GM12878 (cell line): ENCODE data around the gene TMEM88. TPM values are rescaled to one million over a fixed set of nuclear protein-coding genes. Genes with fewer than 3 reads are reported as not detected.

ENCODE experiments used
- ATAC-seq: fragments of 200-7000 bp; cut with Tn5 transposase; 3 replicates; pipeline ENCODE4 v1.9.1; 2020; ENCODE audit warnings: mild to moderate bottlenecking, moderate library complexity
- BruUV-seq: library from RNA; stranded (reverse); fragments of 400-500 nt; replicated peaks from 2 replicates; lab custom pipeline; 2021; lab: Mats Ljungman, UMichigan
- CTCF ChIA-PET: fragments of 300-600 bp; sonication (Branson Sonifier 250); formaldehyde crosslinking; extraction: SDS; loops from one replicate; lab custom pipeline; 2021; ENCODE audit warnings: inconsistent platforms; lab: Yijun Ruan, JAX
- POLR2A ChIA-PET: fragments of 350-600 bp; formaldehyde crosslinking; extraction: SDS; loops from one replicate; lab custom pipeline; 2021; ENCODE audit warnings: inconsistent platforms; lab: Charles Lee
- RAD21 ChIA-PET: fragments of 300-600 bp; sonication (Branson Sonifier 250); formaldehyde crosslinking; loops from one replicate; lab custom pipeline; 2023; ENCODE audit warnings: antibody characterized with exemption; ENCODE audit not compliant: unreplicated experiment; lab: Charles Lee
- SMC1A ChIA-PET: fragments of 300-600 bp; sonication (Branson Sonifier 250); formaldehyde crosslinking; loops from one replicate; lab custom pipeline; 2023; ENCODE audit not compliant: unreplicated experiment, uncharacterized antibody; lab: Charles Lee
- DNase-seq: peaks from one replicate; pipeline ENCODE4 v3.0.0-alpha.2; 2011; ENCODE audit warnings: low read depth, low spot score
- FAIRE-seq: peaks from 3 replicates; lab custom pipeline; 2011; peaks lifted over from hg19 to GRCh38; lab: Jason Lieb, UNC
- H2AFZ ChIP-seq: 2 replicates; pipeline ENCODE4 v1.6.0; 2011; ENCODE audit warnings: low read depth, low read length, control low read depth; ENCODE audit not compliant: control insufficient read depth
- H3K27ac ChIP-seq: 2 replicates; pipeline ENCODE4 v1.5.1; 2011; ENCODE audit warnings: control low read depth; ENCODE audit not compliant: control insufficient read depth, insufficient read depth
- H3K27me3 ChIP-seq, 2 experiments: replicated peaks in 1 of 2; 2 replicates each; pipeline versions ENCODE4 v1.6.0 to v1.6.1; 2011; ENCODE audit warnings: low read length in 1 of 2; ENCODE audit not compliant: control insufficient read depth in 2 of 2, insufficient read depth in 2 of 2
- H3K36me3 ChIP-seq, 2 experiments: 2 replicates each; pipeline ENCODE4 v1.5.1; 2011; ENCODE audit warnings: low read length in 1 of 2; ENCODE audit not compliant: control insufficient read depth in 2 of 2, insufficient read depth in 2 of 2
- H3K4me1 ChIP-seq: 2 replicates; pipeline ENCODE4 v1.6.1; 2011; ENCODE audit warnings: mild to moderate bottlenecking, low read length, moderate library complexity, mixed read lengths; ENCODE audit not compliant: control insufficient read depth, insufficient read depth
- H3K4me2 ChIP-seq: 2 replicates; pipeline ENCODE4 v1.6.0; 2011; ENCODE audit warnings: control low read depth; ENCODE audit not compliant: control insufficient read depth, insufficient read depth
- H3K4me3 ChIP-seq: fragments of 200-600 bp; sonication (generic); 2 replicates; pipeline ENCODE4 v1.5.1; 2016
- H3K79me2 ChIP-seq: 2 replicates; pipeline ENCODE4 v1.6.0; 2011; ENCODE audit warnings: low read length; ENCODE audit not compliant: control insufficient read depth, insufficient read depth
- H3K9ac ChIP-seq: 2 replicates; pipeline ENCODE4 v1.8.0; 2011; ENCODE audit warnings: low read length, control low read depth, mixed read lengths; ENCODE audit not compliant: control insufficient read depth, insufficient read depth
- H3K9me3 ChIP-seq: replicated peaks from 3 replicates; pipeline ENCODE4 v1.5.1; 2011; ENCODE audit warnings: mild to moderate bottlenecking, low read length; ENCODE audit not compliant: control insufficient read depth, insufficient read depth
- H4K20me1 ChIP-seq: 2 replicates; pipeline ENCODE4 v1.6.0; 2011; ENCODE audit not compliant: control insufficient read depth, insufficient read depth
- ASH2L ChIP-seq: fragments of 300-600, 200-600 bp; sonication (generic); IDR thresholded peaks from 2 replicates; pipeline ENCODE4 v1.6.1; 2017; ENCODE audit warnings: low read depth, mild to moderate bottlenecking, borderline replicate concordance
- BCL11A ChIP-seq: IDR thresholded peaks from 2 replicates; pipeline ENCODE4 v1.6.1; 2011; ENCODE audit warnings: low read depth, low read length
- CBFB ChIP-seq: IDR thresholded peaks from 2 replicates; pipeline ENCODE4 v1.6.1; 2016; ENCODE audit warnings: antibody characterized with exemption, low read depth
- CHD2 ChIP-seq: IDR thresholded peaks from 2 replicates; pipeline ENCODE4 v1.6.1; 2011; ENCODE audit warnings: low read depth, low read length, improper control_type of control experiment, borderline replicate concordance
- EGR1 ChIP-seq, 2 experiments: IDR thresholded peaks; 1 replicate in 1 of 2; 2 replicates in 1 of 2; pipeline ENCODE4 v1.6.1; 2011 to 2012; ENCODE audit warnings: low read depth in 2 of 2, low read length in 2 of 2, borderline replicate concordance in 1 of 2, mild to moderate bottlenecking in 1 of 2, moderate library complexity in 1 of 2
- FOXK2 ChIP-seq: fragments of 450-650 bp; IDR thresholded peaks from 2 replicates; pipeline ENCODE4 v1.6.1; 2017; ENCODE audit warnings: mild to moderate bottlenecking, moderate library complexity
- IRF4 ChIP-seq: IDR thresholded peaks from 2 replicates; pipeline ENCODE4 v1.6.1; 2011; ENCODE audit warnings: low read depth, low read length
- MEF2A ChIP-seq: IDR thresholded peaks from 2 replicates; pipeline ENCODE4 v1.6.1; 2011; ENCODE audit warnings: low read depth, mild to moderate bottlenecking, low read length, moderate library complexity; ENCODE audit not compliant: insufficient read depth
- RFX5 ChIP-seq: IDR thresholded peaks from 2 replicates; pipeline ENCODE4 v1.6.1; 2011; ENCODE audit warnings: low read depth, low read length, improper control_type of control experiment
- SMC3 ChIP-seq: IDR thresholded peaks from 2 replicates; pipeline ENCODE4 v1.6.1; 2011; ENCODE audit warnings: low read length, improper control_type of control experiment, borderline replicate concordance
- SP1 ChIP-seq: IDR thresholded peaks from one replicate; pipeline ENCODE4 v1.6.1; 2011; ENCODE audit warnings: low read depth, low read length
- TAF1 ChIP-seq: IDR thresholded peaks from 2 replicates; pipeline ENCODE4 v1.6.1; 2011; ENCODE audit warnings: mild to moderate bottlenecking, low read depth, low read length, borderline replicate concordance
- TCF12 ChIP-seq: IDR thresholded peaks from 2 replicates; pipeline ENCODE4 v1.6.1; 2011; ENCODE audit warnings: low read depth, mild to moderate bottlenecking, low read length
- ZBED1 ChIP-seq: IDR thresholded peaks from 2 replicates; pipeline ENCODE4 v1.6.1; 2016; ENCODE audit warnings: borderline replicate concordance
- WGBS: methylation state at CpG from one replicate; pipeline ENCODE4 v1.1.6; 2016; ENCODE audit warnings: low lambda C conversion rate; ENCODE audit not compliant: insufficient replicate concordance, insufficient coverage; ENCODE audit errors: missing lambda C conversion rate; 5-methylcytosine and 5-hydroxymethylcytosine counted together
- in situ Hi-C: fragments of 300-500 bp; cut with MboI; formaldehyde crosslinking; loops from 9 replicates; pipeline ENCODE4 v1.14.3; 2018; ENCODE audit warnings: mixed read lengths
- intact Hi-C: fragments of 100-400 bp; cut with micrococcal nuclease; formaldehyde crosslinking; loops from one replicate; pipeline ENCODE4 v1.14.2; 2022; ENCODE audit not compliant: unreplicated experiment
- polyA plus RNA-seq, 11 experiments: library from polyadenylated mRNA; depleted of rRNA in 4 of 11; unstranded in 6 of 11; stranded (reverse) in 5 of 11; fragments of >200 nt; fragmentation: Nextera tagmentation in 4 of 11; fragmentation: Illumina TruSeq in 1 of 11; extraction: Ambion mirVana in 4 of 11; extraction: Trizol in 1 of 11; gene quantifications; 1 replicate in 1 of 11; 2 replicates in 10 of 11; pipeline versions ENCODE4 v1.2.1 to v1.2.3, GENCODE V29; 2011 to 2016; ENCODE audit warnings: inconsistent platforms in 2 of 11, missing spikeins in 2 of 11, low read depth in 1 of 11
- total RNA-seq, 4 experiments: library from RNA; depleted of rRNA in 3 of 4; stranded (reverse); fragments of >200 nt in 3 of 4; fragmentation: Illumina TruSeq in 1 of 4; extraction: Trizol in 1 of 4; gene quantifications; 2 replicates each; pipeline versions ENCODE4 v1.2.1 to v1.2.3, GENCODE V29; 2013 to 2021
- TF ChIP-seq, protein P1 (sequence below): IDR thresholded peaks from 2 replicates; pipeline ENCODE4 v1.6.1; 2012; ENCODE audit warnings: low read depth, low read length, improper control_type of control experiment
- TF ChIP-seq, protein P2 (sequence below): IDR thresholded peaks from 2 replicates; pipeline ENCODE4 v1.6.1; 2011; ENCODE audit warnings: low read depth, low read length, improper control_type of control experiment, borderline replicate concordance
- TF ChIP-seq, protein P3 (sequence below): fragments of 450-650 bp; IDR thresholded peaks from 2 replicates; pipeline ENCODE4 v1.6.1; 2016; ENCODE audit warnings: mild to moderate bottlenecking, moderate library complexity, borderline replicate concordance

TMEM88 gene
- total and polyA plus RNA-seq, 10 of the 15 experiments (the other 5 are each of a cell fraction or from before 2014, with no cell fraction given), result 0.21 to 2.2 (median 0.62) TPM; not detected in 5

DNA sequence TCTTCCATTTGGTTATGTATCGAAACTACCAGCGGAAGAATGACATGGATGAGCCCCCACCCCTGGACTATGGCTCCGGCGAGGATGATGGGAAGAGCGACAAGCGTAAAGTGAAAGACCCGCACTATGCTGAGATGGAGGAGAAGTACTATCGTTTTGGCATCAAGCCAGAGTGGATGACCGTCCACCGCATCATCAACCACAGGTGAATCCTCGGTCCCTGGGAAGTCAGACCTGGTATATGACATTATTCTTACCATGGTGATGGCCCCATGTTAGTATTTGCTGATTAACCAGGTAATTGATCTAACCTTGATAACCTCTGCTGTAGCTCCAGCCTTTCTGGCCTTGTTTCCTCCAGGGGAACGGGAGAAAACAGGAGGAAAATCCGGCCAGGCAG lies 42.2 kb downstream of the TMEM88 start (continued):
- TF ChIP-seq, protein P1, sequence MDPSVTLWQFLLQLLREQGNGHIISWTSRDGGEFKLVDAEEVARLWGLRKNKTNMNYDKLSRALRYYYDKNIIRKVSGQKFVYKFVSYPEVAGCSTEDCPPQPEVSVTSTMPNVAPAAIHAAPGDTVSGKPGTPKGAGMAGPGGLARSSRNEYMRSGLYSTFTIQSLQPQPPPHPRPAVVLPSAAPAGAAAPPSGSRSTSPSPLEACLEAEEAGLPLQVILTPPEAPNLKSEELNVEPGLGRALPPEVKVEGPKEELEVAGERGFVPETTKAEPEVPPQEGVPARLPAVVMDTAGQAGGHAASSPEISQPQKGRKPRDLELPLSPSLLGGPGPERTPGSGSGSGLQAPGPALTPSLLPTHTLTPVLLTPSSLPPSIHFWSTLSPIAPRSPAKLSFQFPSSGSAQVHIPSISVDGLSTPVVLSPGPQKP, result no peak
- TF ChIP-seq, protein P2, sequence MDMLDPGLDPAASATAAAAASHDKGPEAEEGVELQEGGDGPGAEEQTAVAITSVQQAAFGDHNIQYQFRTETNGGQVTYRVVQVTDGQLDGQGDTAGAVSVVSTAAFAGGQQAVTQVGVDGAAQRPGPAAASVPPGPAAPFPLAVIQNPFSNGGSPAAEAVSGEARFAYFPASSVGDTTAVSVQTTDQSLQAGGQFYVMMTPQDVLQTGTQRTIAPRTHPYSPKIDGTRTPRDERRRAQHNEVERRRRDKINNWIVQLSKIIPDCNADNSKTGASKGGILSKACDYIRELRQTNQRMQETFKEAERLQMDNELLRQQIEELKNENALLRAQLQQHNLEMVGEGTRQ, result no peak
- no peak for TF ChIP-seq CHD2
- no peak for TF ChIP-seq CBFB
- no peak for TF ChIP-seq BCL11A

DNA sequence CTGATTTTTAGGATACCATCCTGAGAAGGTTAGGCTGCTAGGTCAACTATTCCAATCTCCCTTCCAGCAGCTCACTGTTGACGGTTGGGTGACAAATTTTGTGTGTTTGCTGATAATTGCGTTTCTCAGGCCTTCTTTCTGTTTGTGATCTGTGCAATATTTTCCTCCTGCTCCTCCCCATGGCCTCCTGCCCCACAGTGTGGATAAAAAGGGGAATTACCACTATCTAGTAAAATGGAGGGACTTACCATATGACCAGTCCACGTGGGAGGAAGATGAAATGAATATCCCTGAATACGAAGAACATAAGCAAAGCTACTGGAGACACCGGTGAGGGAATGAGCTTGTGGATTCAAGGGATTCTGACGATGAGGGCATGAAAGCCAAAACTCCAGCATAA lies 42.9 kb downstream of the TMEM88 start:
- FAIRE-seq (peak; percentile 56), DNase-seq (no peak), ATAC-seq (peak; percentile 35; the same call in 1 of the 3 replicates)
- RAD21 ChIA-PET, result interaction anchor here (0.6 to 0.7 kb wide), 2 partner anchors 14 to 133 kb away, joined by 3 read pairs; no protein-coding TSS in a partner anchor
- Histone ChIP-seq H4K20me1 (no peaks in the 10 kb centered on the region), H3K79me2 (no peaks in the 10 kb centered on the region), H3K27ac (no peak overlapping the region), H3K4me2 (no peak overlapping the region), H3K4me3 (no peak overlapping the region), H3K9me3 (no peaks in the 10 kb centered on the region), H3K36me3 (peaks cover 31 to 52% of the 10 kb centered on the region in 2 experiments), H3K4me1 (no peaks in the 10 kb centered on the region), H3K27me3 (no peaks in the 10 kb centered on the region), H3K9ac (no peak overlapping the region), H2AFZ (no peak overlapping the region)
- no TSS peak for BruUV-seq
- POLR2A ChIA-PET, result interaction anchor here (1.1 kb wide), 1 partner anchor 18 kb away, joined by 4 read pairs; no protein-coding TSS in a partner anchor
- in situ Hi-C loops, result no loop called here
- intact Hi-C loops, result loop anchor here (5.0 kb wide), 1 partner anchor 35 kb away; no protein-coding TSS in a partner anchor
- 42% methylated on average over 6 of the region's 6 CpGs for WGBS
- SMC1A ChIA-PET, result interaction anchor here (0.7 to 2.8 kb wide), 4 partner anchors 33 to 247 kb away, joined by 3 to 12 read pairs (median 8); partner anchors contain the start of gene ATP1B2
- CTCF ChIA-PET, result interaction anchor here (0.9 to 1.7 kb wide), 9 partner anchors 29 to 163 kb away, joined by 3 to 5 read pairs (median 4); partner anchors contain the start of gene NAA38
- TF ChIP-seq SP1 (no peak), RFX5 (no peak), MEF2A (no peak), IRF4 (no peak), SMC3 (peak; percentile 35; the same call in 1 of the 2 replicates), TAF1 (no peak), ASH2L (no peak), ZBED1 (no peak), TCF12 (no peak), EGR1 (IDR thresholded peaks at IDR 0.05; ENCODE audit: borderline replicate concordance in 1 of 2, low read depth in 2 of 2, low read length in 2 of 2) (no peak), FOXK2 (no peak)
- TF ChIP-seq, protein P3, sequence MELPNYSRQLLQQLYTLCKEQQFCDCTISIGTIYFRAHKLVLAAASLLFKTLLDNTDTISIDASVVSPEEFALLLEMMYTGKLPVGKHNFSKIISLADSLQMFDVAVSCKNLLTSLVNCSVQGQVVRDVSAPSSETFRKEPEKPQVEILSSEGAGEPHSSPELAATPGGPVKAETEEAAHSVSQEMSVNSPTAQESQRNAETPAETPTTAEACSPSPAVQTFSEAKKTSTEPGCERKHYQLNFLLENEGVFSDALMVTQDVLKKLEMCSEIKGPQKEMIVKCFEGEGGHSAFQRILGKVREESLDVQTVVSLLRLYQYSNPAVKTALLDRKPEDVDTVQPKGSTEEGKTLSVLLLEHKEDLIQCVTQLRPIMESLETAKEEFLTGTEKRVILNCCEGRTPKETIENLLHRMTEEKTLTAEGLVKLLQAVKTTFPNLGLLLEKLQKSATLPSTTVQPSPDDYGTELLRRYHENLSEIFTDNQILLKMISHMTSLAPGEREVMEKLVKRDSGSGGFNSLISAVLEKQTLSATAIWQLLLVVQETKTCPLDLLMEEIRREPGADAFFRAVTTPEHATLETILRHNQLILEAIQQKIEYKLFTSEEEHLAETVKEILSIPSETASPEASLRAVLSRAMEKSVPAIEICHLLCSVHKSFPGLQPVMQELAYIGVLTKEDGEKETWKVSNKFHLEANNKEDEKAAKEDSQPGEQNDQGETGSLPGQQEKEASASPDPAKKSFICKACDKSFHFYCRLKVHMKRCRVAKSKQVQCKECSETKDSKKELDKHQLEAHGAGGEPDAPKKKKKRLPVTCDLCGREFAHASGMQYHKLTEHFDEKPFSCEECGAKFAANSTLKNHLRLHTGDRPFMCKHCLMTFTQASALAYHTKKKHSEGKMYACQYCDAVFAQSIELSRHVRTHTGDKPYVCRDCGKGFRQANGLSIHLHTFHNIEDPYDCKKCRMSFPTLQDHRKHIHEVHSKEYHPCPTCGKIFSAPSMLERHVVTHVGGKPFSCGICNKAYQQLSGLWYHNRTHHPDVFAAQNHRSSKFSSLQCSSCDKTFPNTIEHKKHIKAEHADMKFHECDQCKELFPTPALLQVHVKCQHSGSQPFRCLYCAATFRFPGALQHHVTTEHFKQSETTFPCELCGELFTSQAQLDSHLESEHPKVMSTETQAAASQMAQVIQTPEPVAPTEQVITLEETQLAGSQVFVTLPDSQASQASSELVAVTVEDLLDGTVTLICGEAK, result no peak
